OCI-LY7 (cell line): ENCODE results near the gene GEMIN5.
A peak's percentile ranks its signal among the peaks of the same experiment; 100 is the strongest.

ENCODE experiments used
- CTCF ChIP-seq: fragments of 200-600 bp; sonication (generic); conservative IDR thresholded peaks from 2 replicates; pipeline ENCODE4 v1.5.1; 2014; ENCODE audit warnings: mild to moderate bottlenecking, antibody characterized with exemption, low read length, moderate library complexity, mixed read lengths
- EZH2phosphoT487 ChIP-seq: fragments of 200-600 bp; sonication (generic); IDR thresholded peaks from 2 replicates; pipeline ENCODE4 v1.6.1; 2018; ENCODE audit warnings: low read depth, borderline replicate concordance, mild to moderate bottlenecking, mixed run types, antibody characterized with exemption, low read length, moderate library complexity, mixed read lengths

GRCh38 chr5:154967421-154968024 is 29.5 kb upstream of the GEMIN5 start:
- TF ChIP-seq CTCF: peak; percentile 83
- TF ChIP-seq EZH2phosphoT487: no peak
